D721Med (cell line): ENCODE results near the gene FANCD2OS.

Experiments
- DNase-seq: peaks from one replicate; pipeline ENCODE4 v3.0.0; 2011; ENCODE audit warnings: low spot score; ENCODE audit not compliant: insufficient read length
- FAIRE-seq: peaks from 2 replicates; lab custom pipeline; 2011; peaks lifted over from hg19 to GRCh38; lab: Jason Lieb, UNC
- CTCF ChIP-seq: IDR thresholded peaks from 2 replicates; pipeline ENCODE4 v1.5.1; 2012; ENCODE audit warnings: mild to moderate bottlenecking, control low read depth; ENCODE audit not compliant: insufficient read depth; ENCODE audit errors: missing control alignments

Gene FANCD2OS

GRCh38 chr3:10055097-10055496 is 53.0 kb downstream of the FANCD2OS start:
- no peak for DNase-seq
- TF ChIP-seq CTCF = no peak
- FAIRE-seq = no peak
